Left ventricle myocardium inferior (tissue), 1 donor: ENCODE measurements around the gene ARHGAP35. TPM values are rescaled to one million over a fixed set of nuclear protein-coding genes. Genes with fewer than 3 reads are reported as not detected.
A peak's percentile ranks its signal among the peaks of the same experiment; 100 is the strongest.

Source experiments
- DNase-seq: peaks from one replicate; pipeline ENCODE4 v3.0.0-alpha.2; 2020
- H3K27ac ChIP-seq: fragments of 200-600 bp; replicated peaks from 2 replicates; pipeline ENCODE4 v1.8.0; 2021
- H3K27me3 ChIP-seq: fragments of 200-600 bp; 2 replicates; pipeline ENCODE4 v1.8.0; 2021; ENCODE audit warnings: low read depth
- H3K36me3 ChIP-seq: fragments of 200-600 bp; 2 replicates; pipeline ENCODE4 v1.8.0; 2021
- H3K4me1 ChIP-seq: fragments of 200-600 bp; 2 replicates; pipeline ENCODE4 v1.8.0; 2021
- H3K4me3 ChIP-seq: fragments of 200-600 bp; 2 replicates; pipeline ENCODE4 v1.8.0; 2021; ENCODE audit warnings: mild to moderate bottlenecking, moderate library complexity
- H3K9me3 ChIP-seq: fragments of 200-600 bp; replicated peaks from 2 replicates; pipeline ENCODE4 v1.8.0; 2021
- intact Hi-C: fragments of 100-400 bp; cut with micrococcal nuclease; formaldehyde crosslinking; loops from one replicate; pipeline ENCODE4 v1.11.0; 2022
- total RNA-seq: library from RNA; stranded (reverse); fragmentation: NEBNext Ultra II Directional; extraction: Animal tissue kit (Norgen Biotek cat#: 25700); gene quantifications from one replicate; pipeline ENCODE4 v1.2.1, GENCODE V29; 2021
- TF ChIP-seq, protein P1 (sequence below): fragments of 200-600 bp; IDR thresholded peaks from 2 replicates; pipeline ENCODE4 v1.8.0; 2021; ENCODE audit warnings: antibody characterized with exemption, mild to moderate bottlenecking, borderline replicate concordance
- donor health status: DM: no; HTN: yes; CAD: no; lungs with severe emphysema.

The ARHGAP35 gene
- total RNA-seq, 1 donor from 2014 or later = 75.4 TPM

DNA sequence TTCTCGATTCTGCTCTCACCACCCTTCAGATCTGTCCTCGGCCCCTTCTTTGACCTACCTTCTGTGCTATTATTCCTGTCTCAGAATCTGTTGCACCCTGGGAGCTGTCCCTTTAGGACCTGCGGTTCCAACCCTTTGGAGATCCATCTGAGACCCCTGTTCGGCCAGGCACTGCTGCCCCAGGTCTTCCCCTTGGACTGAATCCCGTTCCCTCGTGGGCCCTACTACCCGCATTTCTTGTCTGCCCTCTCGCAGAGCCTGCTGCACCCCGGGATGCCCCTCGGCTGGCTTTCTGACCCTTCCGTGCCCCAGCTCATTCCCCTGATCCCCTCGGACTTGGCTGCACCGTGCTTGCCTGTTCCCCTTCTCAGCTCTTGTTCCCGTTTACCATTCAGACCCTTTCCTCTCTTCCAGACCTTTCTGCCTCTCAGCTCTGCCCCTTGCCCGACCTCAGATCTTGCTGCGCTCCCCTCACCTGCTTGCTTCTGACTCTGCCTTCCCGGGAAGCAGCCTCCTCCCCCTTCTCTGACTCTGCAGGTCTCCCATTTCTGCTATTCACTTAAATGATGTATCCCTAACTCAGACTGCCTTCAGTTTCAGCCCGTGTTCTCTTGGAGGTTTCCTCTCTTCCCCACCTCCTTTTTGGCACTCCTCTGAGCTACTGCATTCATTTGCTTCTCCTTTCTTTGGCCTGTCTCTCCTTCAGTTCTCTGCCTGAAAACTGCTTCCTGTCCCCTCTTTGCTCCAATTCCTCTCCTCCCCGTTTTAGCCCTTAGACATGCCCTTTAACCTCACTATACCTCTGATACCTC lies 1.1 kb downstream of the ARHGAP35 start:
- Histone ChIP-seq H3K27ac (peak overlapping the region; percentile 98), H3K36me3 (no peaks in the 10 kb centered on the region), H3K4me3 (peak overlapping the region; percentile 79), H3K9me3 (no peaks in the 10 kb centered on the region), H3K27me3 (no peaks in the 10 kb centered on the region), H3K4me1 (peaks cover 75% of the 10 kb centered on the region)
- DNase-seq = no peak
- TF ChIP-seq, protein P1, sequence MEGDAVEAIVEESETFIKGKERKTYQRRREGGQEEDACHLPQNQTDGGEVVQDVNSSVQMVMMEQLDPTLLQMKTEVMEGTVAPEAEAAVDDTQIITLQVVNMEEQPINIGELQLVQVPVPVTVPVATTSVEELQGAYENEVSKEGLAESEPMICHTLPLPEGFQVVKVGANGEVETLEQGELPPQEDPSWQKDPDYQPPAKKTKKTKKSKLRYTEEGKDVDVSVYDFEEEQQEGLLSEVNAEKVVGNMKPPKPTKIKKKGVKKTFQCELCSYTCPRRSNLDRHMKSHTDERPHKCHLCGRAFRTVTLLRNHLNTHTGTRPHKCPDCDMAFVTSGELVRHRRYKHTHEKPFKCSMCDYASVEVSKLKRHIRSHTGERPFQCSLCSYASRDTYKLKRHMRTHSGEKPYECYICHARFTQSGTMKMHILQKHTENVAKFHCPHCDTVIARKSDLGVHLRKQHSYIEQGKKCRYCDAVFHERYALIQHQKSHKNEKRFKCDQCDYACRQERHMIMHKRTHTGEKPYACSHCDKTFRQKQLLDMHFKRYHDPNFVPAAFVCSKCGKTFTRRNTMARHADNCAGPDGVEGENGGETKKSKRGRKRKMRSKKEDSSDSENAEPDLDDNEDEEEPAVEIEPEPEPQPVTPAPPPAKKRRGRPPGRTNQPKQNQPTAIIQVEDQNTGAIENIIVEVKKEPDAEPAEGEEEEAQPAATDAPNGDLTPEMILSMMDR = no peak
- intact Hi-C loops = loop anchor here (5.0 to 10.0 kb wide), 2 partner anchors 63 to 120 kb away; no protein-coding TSS in a partner anchor

DNA sequence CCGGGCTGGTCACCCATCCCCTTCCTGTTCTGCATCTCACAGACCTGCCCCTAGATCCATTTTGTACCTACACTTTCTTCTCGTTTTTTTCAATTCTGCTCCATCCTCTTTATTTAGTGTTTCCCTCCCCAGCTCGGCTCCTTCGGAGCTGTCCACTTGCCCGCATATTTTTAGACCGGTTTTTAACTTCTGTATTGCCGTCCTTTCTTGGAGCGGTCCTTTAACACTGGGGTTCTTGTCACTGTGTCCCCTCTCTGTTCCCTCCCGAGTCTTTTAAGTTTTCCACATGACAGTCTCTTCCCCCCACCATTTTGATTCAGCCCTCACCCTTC lies 1.7 kb downstream of the ARHGAP35 start:
- intact Hi-C loops = loop anchor here (5.0 to 10.0 kb wide), 2 partner anchors 62 to 120 kb away; no protein-coding TSS in a partner anchor
- DNase-seq = no peak
- H3K9me3 ChIP-seq = no peaks in the 10 kb centered on the region
- no peaks in the 10 kb centered on the region for H3K36me3 ChIP-seq
- H3K4me3 ChIP-seq = peak overlapping the region; percentile 79
- TF ChIP-seq, protein P1 = no peak
- no peaks in the 10 kb centered on the region for H3K27me3 ChIP-seq
- H3K4me1 ChIP-seq = peaks cover 79% of the 10 kb centered on the region
- peak overlapping the region; percentile 98 for H3K27ac ChIP-seq

DNA sequence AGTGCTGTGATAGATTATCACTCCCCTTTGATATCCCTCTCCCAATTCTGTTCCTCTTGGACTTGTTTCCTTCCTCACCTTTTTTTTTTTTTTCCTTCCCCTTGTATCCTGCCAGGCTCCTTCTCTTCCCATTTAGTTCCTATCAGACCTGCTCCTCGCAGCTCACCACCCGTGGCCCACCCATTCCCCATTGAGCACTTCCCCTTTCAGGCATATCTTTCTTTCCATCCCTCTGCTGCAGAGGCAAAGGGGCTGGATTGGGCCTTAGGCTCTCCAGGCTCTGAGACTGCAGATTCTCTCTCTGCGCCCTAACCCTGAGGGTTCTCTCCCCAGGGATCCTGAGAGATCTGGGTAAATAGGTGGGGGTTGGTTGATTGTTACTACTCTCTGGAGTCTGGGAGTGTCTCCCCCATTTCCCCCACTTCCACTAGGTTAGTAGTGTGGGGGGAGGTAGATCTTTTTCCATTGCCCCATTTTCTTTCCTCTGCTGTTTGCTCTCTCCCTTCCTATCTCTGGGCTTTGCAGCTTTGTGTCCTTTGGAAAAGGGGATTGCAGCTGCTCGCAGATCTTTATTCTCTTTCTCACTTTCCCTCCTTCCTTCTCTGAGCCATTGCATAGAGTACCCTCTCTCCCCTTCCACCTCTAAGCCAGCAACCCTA lies 2.3 kb downstream of the ARHGAP35 start:
- Histone ChIP-seq H3K9me3 (no peaks in the 10 kb centered on the region), H3K4me1 (peaks cover 85% of the 10 kb centered on the region), H3K27me3 (no peaks in the 10 kb centered on the region), H3K36me3 (no peaks in the 10 kb centered on the region), H3K4me3 (peak overlapping the region; percentile 79), H3K27ac (peak overlapping the region; percentile 98)
- no peak for DNase-seq
- intact Hi-C loops = loop anchor here (5.0 to 10.0 kb wide), 2 partner anchors 62 to 119 kb away; no protein-coding TSS in a partner anchor
- TF ChIP-seq, protein P1 = no peak

DNA sequence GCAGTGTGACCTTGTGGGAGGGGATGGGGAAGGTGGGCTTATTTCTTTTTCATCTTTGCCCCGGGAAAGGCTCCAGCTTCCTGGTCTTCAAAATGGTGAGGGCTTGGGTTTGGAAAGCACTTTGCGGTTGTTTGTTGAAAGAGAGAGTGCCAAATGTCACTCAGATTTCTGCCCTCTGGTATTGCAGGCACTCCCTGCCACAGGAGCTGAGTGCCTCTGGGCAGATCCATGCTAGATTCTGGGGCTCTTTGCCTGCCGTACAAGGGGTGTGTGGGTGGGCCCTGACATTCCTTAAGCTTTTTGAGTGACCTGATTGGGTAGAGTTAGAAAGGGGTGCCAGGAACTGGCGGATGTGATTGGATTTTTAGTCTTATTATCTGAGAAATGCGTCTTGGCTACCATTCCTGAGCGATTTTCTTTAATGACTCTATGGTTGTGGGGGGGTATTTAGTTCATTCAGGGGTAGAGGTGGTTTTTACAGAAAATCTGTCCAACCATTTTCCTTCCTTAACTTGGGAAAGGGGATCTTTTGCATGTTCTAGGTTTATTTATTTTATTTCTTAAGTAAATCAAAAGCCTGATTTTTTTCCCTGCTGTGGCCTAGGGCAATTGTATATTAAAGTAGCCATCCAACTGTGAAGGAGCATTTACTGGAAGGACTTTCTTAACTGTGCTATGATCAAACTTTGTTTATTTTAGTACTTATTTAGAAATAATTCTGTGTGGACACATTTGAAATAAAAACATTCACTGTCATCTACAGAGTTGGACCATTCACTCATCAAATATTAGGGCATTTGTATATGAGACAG lies 3.2 kb downstream of the ARHGAP35 start:
- TF ChIP-seq, protein P1 = no peak
- Histone ChIP-seq H3K27me3 (no peaks in the 10 kb centered on the region), H3K36me3 (no peaks in the 10 kb centered on the region), H3K4me1 (peaks cover 90% of the 10 kb centered on the region), H3K4me3 (peak overlapping the region; percentile 79), H3K27ac (peak overlapping the region; percentile 98), H3K9me3 (no peaks in the 10 kb centered on the region)
- DNase-seq = no peak
- intact Hi-C loops = loop anchor here (5.0 to 10.0 kb wide), 2 partner anchors 61 to 118 kb away; no protein-coding TSS in a partner anchor
